GM21381 (cell line): ENCODE measurements around the gene PTAFR.
"Not testable (repeated sequence)": the region's sequence is repeated elsewhere in the genome, so short reads cannot be mapped to it uniquely, and the experiment has no call there.

Experiments used
- ATAC-seq: cut with Tn5 transposase; IDR thresholded peaks from one replicate; pipeline ENCODE4 v1.9.1; 2021; ENCODE audit warnings: mild to moderate bottlenecking, moderate library complexity; ENCODE audit not compliant: unreplicated experiment

PTAFR gene

DNA sequence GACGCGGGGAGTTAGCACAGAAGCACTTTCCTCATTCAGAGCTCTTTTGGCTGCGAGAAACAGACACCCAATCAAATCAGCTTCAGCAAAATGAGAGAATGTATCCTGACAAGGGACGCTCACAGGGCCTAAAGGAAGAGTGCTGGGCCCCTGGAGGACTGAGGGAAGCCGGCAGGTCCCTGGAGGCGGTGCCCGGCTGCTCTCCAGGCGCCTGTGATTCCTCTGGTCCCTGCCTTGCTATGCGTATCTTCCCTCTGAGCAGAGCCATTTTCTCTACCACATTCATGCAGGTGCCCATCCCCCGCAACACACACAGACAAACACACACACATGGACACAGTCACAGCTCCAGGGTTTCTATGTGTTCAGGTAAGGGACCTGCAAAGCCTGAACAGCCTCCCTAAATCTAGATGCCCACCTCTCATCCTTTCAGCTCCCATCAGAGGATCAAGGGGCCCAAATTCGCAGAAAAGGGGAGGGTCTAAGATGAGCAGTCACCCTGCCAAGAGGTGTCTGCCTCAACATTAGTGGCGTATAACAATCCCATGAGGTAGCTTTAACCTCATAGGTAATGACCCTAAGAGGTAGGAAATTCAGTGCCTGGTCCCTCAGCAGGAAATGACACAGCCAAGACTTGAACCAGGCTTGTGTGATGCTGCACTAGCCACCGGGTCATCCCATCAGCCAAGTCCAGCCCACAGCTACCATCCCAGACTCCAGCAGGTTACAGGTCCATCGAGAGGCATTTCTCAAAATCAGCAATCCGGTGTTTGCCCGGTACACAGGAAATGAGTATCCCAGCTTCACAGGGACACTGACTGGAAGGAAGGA, 29.0 kb downstream of the PTAFR start:
- ATAC-seq: no peak

DNA sequence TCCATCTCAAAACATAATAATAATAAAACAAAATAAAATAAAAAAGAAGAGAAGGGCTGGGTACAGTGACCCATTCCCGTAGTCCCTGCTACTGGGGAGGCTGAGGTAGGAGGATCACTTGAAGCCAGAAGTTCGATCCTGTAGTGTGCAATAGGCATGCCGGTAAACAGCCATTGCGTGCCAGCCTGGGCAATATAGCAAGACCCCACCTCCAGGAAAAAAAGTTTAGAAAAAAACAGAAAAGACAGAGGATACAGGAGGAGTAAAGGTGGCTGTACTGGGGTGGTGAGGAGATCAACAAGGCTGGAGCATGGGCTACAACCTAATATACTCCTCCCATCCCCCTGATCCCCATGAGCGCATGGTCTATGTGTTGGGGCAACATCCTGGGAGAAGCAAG, 30.8 kb downstream of the PTAFR start:
- no peak for ATAC-seq

DNA sequence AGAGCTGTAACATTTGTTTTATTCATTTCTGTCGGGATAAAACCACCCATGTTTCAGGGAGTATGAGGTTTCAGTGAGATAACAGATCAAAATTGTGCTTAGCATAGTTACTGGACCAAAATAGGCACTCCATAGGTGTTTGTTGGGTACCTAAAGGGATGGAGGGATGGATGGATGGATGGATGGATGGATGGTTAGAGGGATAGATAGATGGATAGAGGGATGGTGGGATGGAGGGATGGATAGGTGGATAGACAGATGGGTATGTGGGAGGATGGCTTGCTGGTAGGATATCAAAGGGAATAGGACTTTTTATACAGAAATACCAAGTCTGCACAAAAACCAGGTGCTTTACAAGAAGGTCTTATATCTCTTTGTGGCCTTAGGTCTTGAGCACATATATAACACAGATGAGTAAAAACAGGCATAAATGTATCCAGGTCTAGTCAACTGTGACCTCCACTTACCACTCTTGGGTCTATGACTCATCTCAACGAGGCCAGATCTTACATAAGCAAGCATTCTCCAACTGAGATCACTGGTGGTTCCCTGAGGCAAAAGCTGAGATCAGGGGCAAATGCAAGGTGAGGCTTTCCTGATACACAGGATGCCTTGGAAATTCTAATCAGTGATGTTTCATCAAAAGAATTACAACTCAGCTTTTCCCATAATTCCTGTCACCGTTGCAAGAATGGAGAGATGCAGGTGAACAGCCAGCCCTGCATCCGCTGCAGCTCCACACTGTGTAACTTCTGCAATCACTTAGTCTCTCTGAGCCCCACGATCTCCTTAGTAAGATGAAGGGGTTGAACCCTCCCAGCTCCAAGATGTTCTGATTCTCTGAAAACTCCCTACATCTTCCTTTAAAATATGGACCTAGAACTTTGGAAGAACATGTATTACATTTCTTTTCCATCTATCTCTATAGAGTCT, 32.0 kb downstream of the PTAFR start:
- peak; percentile 82 for ATAC-seq

DNA sequence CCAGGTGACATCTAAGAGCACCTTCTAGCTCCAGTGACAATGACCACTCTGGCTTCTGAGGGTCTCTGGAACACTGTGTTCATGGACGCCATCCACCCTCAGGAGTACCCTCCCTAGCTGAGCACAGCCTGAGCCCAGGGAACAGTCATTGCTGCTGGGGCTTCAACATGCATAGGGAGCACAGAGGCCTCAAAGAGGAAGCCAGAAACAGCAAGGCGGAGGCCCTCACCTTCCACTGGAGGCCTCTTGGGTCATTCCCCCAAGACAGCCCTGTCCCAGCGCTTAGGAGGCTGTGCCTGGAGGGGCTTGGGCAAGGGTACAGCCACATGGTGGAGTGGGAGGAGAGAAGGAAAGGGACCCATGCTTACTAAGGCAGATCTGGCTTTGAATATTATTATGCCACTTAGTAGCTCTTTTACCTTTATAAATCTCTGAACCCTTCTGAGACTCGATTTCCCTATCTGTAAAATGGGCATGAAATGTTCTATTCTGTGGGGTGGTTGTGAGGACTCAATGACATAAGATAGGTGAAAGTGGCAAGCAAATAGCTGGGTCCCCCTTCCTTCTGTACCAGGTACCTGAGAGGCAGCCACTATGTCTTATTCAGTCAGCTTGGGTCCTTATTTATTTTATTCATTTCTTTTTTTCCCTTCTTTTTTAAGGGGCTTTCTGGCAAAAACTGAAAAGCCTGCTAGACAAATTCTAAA, 32.8 kb downstream of the PTAFR start:
- ATAC-seq: no peak

DNA sequence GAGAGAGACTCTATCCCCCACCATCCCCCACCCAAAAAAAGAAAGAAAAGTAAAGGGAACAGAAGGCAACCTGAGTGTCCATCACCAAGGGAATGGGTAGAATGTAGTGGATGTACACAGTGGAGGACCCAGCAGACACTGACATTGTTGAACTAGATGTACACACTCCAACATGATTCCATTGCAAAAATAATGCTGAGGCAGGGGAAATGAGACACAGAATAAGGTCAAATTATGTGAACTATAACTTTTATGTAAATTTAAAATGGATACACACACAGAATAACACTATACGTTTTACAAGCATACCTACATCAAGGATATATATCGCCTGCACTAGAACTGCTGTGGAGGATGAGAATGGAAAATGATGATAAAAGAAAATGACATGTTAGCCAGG, 34.8 kb downstream of the PTAFR start:
- no peak for ATAC-seq

DNA sequence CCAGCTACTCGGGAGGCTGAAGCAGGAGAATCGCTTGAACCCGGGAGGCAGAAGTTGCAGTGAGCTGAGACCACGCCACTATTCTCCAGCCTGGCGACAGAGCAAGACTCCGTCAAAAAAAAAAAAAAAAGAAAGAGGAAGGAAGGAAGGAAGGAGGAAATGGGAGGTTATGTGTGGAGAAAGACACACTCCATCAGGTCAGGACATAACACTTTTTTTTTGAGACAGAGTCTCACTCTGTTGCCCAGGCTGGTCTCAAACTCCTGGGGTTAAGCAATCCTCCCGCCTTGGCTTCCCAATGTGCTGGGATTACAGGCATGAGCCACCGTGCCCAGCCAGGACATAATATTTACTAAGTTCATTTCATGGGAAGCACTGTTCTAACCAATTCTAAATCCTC, 36.6 kb downstream of the PTAFR start:
- ATAC-seq: not testable (repeated sequence)

DNA sequence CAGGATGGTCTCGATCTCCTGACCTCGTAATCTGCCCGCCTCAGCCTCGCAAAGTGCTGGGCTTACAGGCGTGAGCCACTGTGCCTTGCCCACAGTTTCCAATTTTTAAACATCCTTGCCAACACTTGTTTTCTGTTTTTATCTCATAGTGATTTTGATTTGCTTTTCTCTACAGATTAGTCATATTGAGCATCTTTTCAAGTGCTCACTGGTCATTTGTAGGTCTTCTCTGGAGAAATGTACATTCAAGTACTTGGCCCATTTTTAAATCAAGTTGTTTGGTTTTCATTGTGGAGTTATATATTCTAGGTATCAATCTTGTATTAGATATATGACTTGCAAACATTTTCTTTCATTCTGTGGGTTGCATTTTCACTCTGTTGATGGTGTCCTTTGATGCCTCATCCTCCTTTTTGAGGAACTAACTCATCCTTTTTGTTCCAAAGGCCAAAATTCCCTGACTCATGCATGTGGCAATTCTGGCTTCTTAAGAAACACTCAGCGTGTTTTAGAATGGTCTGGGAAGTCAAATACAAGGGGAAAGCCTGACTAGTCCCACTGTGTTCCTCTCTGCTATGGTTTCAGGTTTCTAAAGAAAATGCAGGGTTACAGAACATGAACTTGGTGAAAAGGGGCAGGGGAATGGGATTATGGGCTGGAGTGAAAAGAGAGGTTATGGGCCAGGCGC, 37.3 kb downstream of the PTAFR start:
- ATAC-seq: no peak

DNA sequence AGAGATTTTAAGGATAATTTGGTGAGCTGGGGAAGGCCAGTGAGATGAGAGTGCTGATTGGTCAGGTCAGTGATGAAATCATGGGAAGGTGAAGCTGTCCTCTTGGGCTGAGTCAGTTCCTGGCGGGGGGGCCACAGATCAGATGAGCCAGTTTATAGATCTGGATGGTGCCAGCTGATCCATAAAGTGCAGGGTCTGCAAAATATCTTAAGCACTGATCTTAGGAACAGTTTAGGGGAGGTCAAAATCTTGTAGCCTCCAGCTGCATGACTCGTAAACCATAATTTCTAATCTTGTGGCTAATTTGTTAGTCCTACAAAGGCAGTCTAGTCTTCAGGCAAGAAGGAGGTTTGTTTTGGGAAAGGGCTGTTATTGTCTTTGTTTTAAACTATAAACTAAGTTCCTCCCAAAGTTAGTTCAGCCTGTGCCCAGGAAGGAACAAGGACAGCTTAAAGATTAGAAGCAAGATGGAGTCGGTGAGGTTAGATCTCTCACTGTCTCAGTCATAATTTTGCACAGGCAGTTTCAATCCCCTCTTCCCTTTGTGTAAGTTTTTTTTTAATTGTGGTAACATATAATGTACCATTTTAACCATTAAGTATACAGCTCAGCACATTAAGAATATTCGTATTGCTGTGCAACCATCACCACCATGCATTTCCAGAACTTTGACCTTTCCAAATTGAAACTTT, 39.4 kb downstream of the PTAFR start:
- ATAC-seq: no peak

DNA sequence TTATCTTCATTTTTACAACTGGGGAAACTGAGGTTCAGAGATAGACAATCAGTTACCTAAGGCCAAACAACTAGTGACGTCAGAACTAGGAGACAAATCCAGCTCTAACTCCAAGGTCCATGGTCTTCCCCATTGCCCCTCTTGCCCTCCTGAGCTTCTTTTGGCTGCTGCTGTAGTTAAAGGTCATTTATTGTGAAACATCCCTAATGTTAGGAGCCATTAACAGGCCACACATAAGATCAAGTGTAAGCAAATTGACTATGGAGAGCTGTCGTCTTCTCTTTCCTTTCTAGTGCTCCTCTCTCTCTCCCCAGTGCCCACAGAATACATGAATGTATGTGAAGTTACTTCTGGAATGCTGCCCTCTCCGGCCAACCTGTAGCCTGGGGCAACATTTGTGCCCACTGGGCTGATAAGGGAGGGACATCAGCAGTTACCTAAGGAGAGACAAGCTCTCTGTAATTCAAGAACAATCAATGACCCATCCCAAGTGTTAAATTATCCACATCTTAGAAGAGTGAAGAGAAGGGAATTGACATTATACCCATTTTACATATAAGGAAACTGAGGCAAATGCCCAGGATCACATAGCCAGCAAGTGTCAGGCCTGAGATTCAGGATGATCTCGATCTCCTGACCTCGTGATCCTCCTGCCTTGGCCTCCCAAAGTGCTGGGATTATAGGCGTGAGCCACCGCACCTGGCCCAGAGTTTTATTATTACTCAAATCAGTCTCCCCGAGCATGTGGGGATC, 40.1 kb downstream of the PTAFR start:
- ATAC-seq: no peak

DNA sequence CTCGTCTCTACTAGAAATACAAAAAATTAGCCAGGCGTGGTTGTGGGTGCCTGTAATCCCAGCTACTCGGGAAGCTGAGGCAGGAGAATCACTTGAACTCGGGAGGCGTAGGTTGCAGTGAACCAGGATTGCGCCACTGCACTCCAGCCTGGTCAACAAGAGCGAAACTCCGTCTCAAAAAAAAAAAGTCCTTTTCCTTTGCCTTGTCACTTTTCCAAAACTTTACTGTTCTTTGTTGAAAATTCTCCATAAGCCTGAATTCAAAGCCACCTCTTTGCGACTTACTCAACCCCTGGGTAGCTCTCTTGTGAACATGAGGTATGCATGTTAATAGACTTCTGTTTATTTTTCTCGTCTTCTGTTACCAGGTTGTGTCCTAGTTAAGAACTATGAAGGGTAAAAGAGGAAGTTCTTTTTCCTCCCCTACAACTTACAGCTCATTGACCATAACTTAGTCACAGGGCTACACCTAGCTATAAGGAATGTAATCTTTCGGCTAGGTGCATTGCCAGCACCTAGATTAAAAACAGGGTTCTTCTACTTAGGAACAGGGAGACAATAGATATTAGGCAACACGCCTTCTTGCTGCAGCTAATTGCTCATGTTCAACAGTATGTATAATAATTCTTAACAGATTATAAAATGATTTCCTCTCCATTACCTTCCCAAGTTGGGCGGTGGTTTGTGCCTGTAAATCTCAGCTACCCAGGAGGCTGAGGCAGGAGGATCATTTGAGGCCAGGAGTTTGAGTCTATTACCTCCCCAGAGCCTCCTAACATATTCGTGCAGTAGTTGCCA, 40.9 kb downstream of the PTAFR start:
- no peak for ATAC-seq

DNA sequence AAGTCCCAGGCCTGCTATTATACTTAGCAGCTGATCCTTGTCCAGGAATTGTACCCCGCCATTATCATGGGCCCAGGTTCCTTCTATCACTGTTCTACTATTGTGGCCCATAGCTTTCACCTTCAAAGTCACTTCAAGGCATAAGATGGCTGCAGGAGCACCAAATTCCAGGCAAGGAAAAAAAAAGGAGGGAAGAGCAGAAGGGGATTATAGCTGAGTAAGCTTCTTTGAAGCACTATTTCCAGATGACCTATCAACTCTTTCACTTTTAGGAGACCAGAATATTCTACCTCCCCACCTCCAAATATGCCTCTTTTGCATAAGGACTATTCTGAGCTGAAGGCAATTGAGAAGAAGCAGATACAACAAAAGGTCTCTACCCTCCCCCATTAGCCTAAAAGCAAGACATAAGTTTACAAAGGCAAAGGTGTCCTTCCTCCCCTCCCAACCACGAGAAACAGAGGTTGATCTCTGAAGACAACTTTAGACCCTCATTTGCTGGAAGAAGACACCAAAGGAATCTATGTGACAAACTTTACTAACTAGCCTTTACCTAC, 41.8 kb downstream of the PTAFR start:
- ATAC-seq: no peak

DNA sequence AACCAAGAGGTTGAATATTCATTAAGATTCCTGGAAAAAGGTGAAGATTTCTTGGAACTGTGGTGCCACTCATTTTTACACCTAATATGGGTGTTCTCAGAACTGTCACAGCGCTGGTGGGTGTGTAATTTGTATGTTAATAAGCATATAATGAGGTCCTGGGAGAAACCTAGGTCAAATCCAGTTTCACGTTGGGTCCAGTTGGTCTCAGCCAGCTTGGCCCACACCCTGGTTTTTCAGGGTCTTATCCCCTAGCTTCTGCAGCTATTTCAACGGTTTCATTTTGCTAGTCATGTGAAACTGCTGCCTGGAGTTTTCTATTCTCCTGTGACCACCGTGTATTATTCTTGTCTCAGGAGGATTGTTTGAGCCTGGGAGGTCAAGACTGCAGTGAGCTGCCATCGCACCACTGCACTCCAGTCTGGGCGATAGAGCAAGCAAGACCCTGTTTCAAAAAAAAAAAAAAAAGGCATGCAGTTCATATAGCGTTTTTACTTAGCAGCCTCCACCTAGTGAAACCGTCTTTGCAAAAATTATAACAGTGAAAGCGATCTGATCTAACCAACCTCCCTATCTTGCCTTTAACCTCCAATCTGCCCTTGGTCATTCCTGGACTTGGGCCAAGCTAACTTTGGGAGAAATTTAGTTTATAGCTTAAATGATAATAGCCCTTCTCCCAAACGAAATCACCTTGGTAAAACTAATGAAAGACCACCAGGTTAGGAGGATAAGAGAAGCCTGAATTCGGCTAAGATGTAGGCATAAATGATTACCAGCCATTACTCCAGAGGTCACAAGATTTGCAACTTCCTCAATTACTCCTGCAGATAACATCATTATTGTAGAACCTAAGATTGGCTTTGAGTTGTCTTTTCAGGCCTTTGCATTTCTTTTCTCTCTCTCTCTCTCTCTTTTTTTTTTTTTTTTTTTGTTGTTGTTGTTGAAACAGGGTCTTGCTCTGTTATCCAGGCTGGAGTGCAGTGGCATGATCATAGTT, 44.0 kb downstream of the PTAFR start:
- no peak for ATAC-seq

DNA sequence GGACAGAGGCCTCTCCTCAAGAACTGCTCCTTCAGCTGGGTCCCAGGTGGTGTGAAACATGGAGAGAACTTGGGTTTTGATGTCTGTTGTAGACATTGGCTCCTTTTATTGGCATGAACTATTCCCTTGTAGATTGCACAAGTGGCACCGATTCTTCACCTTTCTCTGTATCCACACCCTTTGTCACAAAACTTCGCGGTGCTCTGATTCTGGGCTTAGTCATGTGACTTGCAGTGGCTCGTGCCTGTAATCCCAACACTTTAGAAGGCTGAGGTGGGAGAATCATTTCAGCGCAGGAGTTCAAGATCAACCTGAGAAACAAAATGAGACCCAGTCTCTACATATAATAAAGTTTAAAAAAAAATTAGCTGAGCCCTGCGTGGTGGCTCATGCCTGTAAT, 45.6 kb downstream of the PTAFR start:
- no peak for ATAC-seq

DNA sequence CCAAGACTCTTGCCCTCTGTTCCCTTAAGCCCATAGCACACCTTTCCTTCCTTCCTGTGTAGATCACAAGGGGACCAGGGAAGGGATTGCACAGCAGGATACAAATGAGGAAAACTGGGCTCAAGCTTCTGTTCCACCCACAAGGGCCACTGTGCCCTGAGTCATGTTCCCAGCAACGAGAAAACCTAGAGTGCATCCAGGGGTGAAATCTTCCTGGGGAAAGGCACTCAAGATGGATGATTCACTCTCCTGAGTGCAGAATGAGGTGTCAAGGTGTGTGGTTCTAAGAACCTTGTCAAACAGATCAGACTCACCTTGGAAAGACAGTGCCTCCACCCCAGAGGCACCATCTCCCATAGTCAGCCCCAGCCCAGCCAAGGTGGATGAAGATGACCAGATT, 47.3 kb downstream of the PTAFR start:
- no peak for ATAC-seq

DNA sequence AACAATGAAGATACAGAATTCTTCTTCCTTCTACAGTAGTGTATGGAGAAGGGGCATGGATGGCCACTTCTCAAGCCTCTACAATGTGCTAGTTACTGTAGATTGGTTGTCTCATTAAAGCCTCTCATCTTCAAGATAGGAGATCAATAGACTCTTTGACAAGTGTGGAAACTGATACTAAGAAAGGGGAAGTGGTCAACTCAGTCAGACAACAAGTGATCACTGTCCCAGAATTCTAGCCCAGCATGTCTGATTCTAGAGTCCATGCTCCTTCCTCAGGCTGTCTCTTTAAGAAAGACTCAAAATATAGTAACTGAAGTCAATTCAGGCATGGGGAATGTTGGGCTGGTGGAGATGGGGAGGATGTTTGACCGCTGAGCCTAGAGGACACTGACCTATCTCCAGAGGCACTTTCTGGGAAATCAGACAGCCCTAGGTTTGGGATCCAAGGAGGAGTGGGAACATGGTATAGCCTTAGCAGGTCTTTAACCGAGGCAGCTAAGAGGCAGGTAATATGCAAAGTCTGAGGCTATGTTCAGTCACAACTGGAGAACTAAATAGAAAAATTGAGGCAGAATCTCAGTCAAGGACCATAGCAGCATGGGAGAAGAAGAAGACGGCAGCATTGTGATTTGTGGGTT, 48.8 kb downstream of the PTAFR start:
- peak; percentile 78 for ATAC-seq

DNA sequence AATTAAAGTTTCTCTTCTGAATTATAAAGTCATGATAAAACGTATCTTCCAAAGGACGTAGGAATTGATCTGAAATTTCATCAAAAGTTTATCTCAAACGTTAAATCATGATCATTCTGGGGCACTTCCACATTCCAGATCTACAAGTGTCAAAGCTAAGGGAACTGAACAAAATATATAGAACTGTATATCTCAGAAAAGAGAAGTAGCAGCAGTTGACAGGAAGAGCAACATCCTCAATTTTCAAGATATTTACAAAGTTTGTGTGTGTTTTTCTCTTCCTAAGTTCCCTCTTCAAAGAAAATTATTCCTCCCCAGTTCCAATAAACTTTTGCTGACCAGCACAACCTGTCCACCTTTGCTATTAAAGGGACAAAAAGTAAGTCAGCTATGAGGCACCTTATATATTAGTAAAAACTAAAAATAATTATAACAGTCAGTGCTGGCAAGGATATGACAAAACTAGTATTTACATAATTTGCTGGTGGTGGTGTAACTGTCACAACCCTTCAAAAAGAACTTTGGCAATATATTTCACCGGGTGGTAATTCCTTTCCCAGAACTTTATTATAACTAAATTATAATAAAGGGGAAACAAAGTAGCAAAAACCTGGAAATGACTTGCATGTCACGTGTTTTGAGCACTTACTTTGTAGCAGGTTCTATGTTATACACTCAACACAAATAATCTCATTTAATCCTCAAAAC, 49.6 kb downstream of the PTAFR start:
- ATAC-seq: no peak
